ENCODE results near the gene SMAD1. TPM values are rescaled to one million over a fixed set of nuclear protein-coding genes. Genes with fewer than 3 reads are reported as not detected.

SMAD1 gene
- polyA plus RNA-seq, 1 of the 3 experiments (the other 2 are of a cell fraction), result 46.0 TPM

GRCh38 chr4:145583191-145584055, 101.8 kb downstream of the SMAD1 start:
- 61% methylated on average over 6 of the region's 6 CpGs for WGBS (ENCODE audit: low lambda C conversion rate)
- H3K4me1 ChIP-seq (ENCODE audit: control insufficient read depth in 1 of 2, insufficient read depth in 2 of 2, low read depth in 1 of 2, low read length in 1 of 2), result no peaks in the 10 kb centered on the region
- H3K27me3 ChIP-seq (ENCODE audit: insufficient read depth), result no peaks in the 10 kb centered on the region
- H3K9me2 ChIP-seq, result no peaks in the 10 kb centered on the region
- no peaks in the 10 kb centered on the region for H4K20me1 ChIP-seq (ENCODE audit: insufficient read depth)
- no peak overlapping the region for H3K9ac ChIP-seq
- no peak for TF ChIP-seq SMC3 (IDR thresholded peaks at IDR 0.05; ENCODE audit: low read depth, low read length)
- no peak for TF ChIP-seq TEAD4 (IDR thresholded peaks at IDR 0.05; ENCODE audit: borderline replicate concordance, insufficient read depth)
- no peak for TF ChIP-seq REST (IDR thresholded peaks at IDR 0.05; ENCODE audit: low read depth, low read length)
- TF ChIP-seq MEF2A (IDR thresholded peaks at IDR 0.05; ENCODE audit: borderline replicate concordance, low read depth), result no peak
- no peak for TF ChIP-seq ZBTB33 (IDR thresholded peaks at IDR 0.05; ENCODE audit: borderline replicate concordance, low read depth)
- no peak for TF ChIP-seq SIN3A (IDR thresholded peaks at IDR 0.05; ENCODE audit: borderline replicate concordance, low read depth, low read length)
- no peak for TF ChIP-seq GABPA (IDR thresholded peaks at IDR 0.05; ENCODE audit: low read depth)
- TF ChIP-seq NRF1 (IDR thresholded peaks at IDR 0.05; ENCODE audit: low read depth, low read length), result no peak
- TF ChIP-seq USF2 (IDR thresholded peaks at IDR 0.05; ENCODE audit: borderline replicate concordance, low read depth, low read length), result no peak
- TF ChIP-seq CHD2 (IDR thresholded peaks at IDR 0.05; ENCODE audit: low read length, partially characterized antibody), result no peak
- TF ChIP-seq MXI1 (IDR thresholded peaks at IDR 0.05; ENCODE audit: low read depth, low read length), result no peak
- TF ChIP-seq EZH2phosphoT487 (IDR thresholded peaks at IDR 0.05; ENCODE audit: borderline replicate concordance, low read depth), result no peak
- TF ChIP-seq RAD21 (IDR thresholded peaks at IDR 0.05; ENCODE audit: low read length), result no peak
- no peak for TF ChIP-seq MAX (IDR thresholded peaks at IDR 0.05; ENCODE audit: low read depth)
- DNase-seq, result no peak
- H2AFZ ChIP-seq (ENCODE audit: low read depth), result no peak overlapping the region
- H3K4me3 ChIP-seq (ENCODE audit: low read depth in 2 of 2, low read length in 1 of 2), result no peak overlapping the region
- no peak overlapping the region for H3K4me2 ChIP-seq
- CTCF ChIA-PET, result interaction anchor here (1.2 kb wide), 1 partner anchor 26 kb away, joined by 3 read pairs; no protein-coding TSS in a partner anchor
- H3K79me2 ChIP-seq (ENCODE audit: insufficient read depth), result no peaks in the 10 kb centered on the region
- no peaks in the 10 kb centered on the region for H3K36me3 ChIP-seq (replicated peaks in 1 of 2; ENCODE audit: control insufficient read depth in 1 of 2, insufficient read depth in 2 of 2, low read length in 1 of 2)
- POLR2A ChIA-PET, result no interaction called here
- no peak overlapping the region for H3K27ac ChIP-seq (ENCODE audit: low read depth in 2 of 2, low read length in 1 of 2)
- no peaks in the 10 kb centered on the region for H3F3A ChIP-seq (replicated peaks; ENCODE audit: insufficient read depth)
- no peaks in the 10 kb centered on the region for H3K9me3 ChIP-seq

All from SK-N-SH (cell line).